Keratinocyte (primary cell): Measurements from ENCODE around the gene MSI2. TPM values are rescaled to one million over a fixed set of nuclear protein-coding genes. Genes with fewer than 3 reads are reported as not detected.

Experiments used
- DNase-seq: peaks from one replicate; pipeline ENCODE4 v3.0.0-alpha.2; 2011; ENCODE audit warnings: low read depth, missing footprints, low spot score
- FAIRE-seq: peaks from 2 replicates; lab custom pipeline; 2011; peaks lifted over from hg19 to GRCh38; lab: Jason Lieb, UNC
- H2AFZ ChIP-seq: 2 replicates; pipeline ENCODE4 v1.6.0; 2012; ENCODE audit warnings: low read length, control low read depth, inconsistent platforms; ENCODE audit not compliant: control insufficient read depth
- H3K27ac ChIP-seq: 2 replicates; pipeline ENCODE4 v1.5.1; 2011; ENCODE audit warnings: low read length; ENCODE audit not compliant: control insufficient read depth, insufficient read depth
- H3K27me3 ChIP-seq: 3 replicates; pipeline ENCODE4 v1.6.0; 2011; ENCODE audit warnings: low read length; ENCODE audit not compliant: control insufficient read depth, insufficient read depth; ENCODE audit errors: extremely low read depth
- H3K36me3 ChIP-seq, 2 experiments: 2 replicates in 1 of 2; 3 replicates in 1 of 2; pipeline ENCODE4 v1.5.1; 2011; ENCODE audit warnings: low read length in 2 of 2, mild to moderate bottlenecking in 1 of 2; ENCODE audit not compliant: control insufficient read depth in 2 of 2, insufficient read depth in 2 of 2; ENCODE audit errors: extremely low read depth in 1 of 2
- H3K4me1 ChIP-seq: 3 replicates; pipeline ENCODE4 v1.5.1; 2011; ENCODE audit warnings: low read length; ENCODE audit not compliant: control insufficient read depth, insufficient read depth; ENCODE audit errors: extremely low read depth
- H3K4me2 ChIP-seq: 3 replicates; pipeline ENCODE4 v1.6.0; 2011; ENCODE audit warnings: low read depth, low read length; ENCODE audit not compliant: control insufficient read depth, insufficient read depth; ENCODE audit errors: extremely low read depth
- H3K4me3 ChIP-seq, 3 experiments: fragments of 200-600 bp in 1 of 3; sonication (generic) in 1 of 3; 2 replicates in 2 of 3; 3 replicates in 1 of 3; pipeline ENCODE4 v1.5.1; 2011 to 2016; ENCODE audit warnings: low read length in 3 of 3, mild to moderate bottlenecking in 3 of 3, control low read depth in 2 of 3, inconsistent platforms in 1 of 3, low read depth in 1 of 3, mixed read lengths in 1 of 3, mixed run types in 1 of 3, moderate library complexity in 1 of 3; ENCODE audit not compliant: control insufficient read depth in 2 of 3, insufficient read depth in 2 of 3; ENCODE audit errors: extremely low read depth in 1 of 3
- H3K79me2 ChIP-seq: 2 replicates; pipeline ENCODE4 v1.6.0; 2012; ENCODE audit warnings: low read length; ENCODE audit not compliant: control insufficient read depth, insufficient read depth
- H3K9ac ChIP-seq: 3 replicates; pipeline ENCODE4 v1.6.0; 2011; ENCODE audit warnings: low read length; ENCODE audit not compliant: control insufficient read depth, insufficient read depth; ENCODE audit errors: extremely low read depth
- H3K9me1 ChIP-seq: 3 replicates; pipeline ENCODE4 v1.6.0; 2011; ENCODE audit warnings: low read length; ENCODE audit not compliant: control insufficient read depth, insufficient read depth; ENCODE audit errors: extremely low read depth
- H3K9me3 ChIP-seq: 2 replicates; pipeline ENCODE4 v1.5.1; 2012; ENCODE audit warnings: low read depth, low read length; ENCODE audit not compliant: control insufficient read depth
- H4K20me1 ChIP-seq: 3 replicates; pipeline ENCODE4 v1.6.0; 2011; ENCODE audit warnings: low read length; ENCODE audit not compliant: control insufficient read depth, insufficient read depth; ENCODE audit errors: extremely low read depth
- EZH2 ChIP-seq: IDR thresholded peaks from one replicate; pipeline ENCODE4 v1.6.1; 2012; ENCODE audit warnings: inconsistent platforms, mild to moderate bottlenecking, low read length, moderate library complexity
- dilution Hi-C: fragments of 300-500 bp; cut with MboI; formaldehyde crosslinking; loops from one replicate; pipeline ENCODE4 v1.7.0; 2020; ENCODE audit warnings: low sequenced_read_pairs; ENCODE audit not compliant: extremely low pct_ligation_motif_present
- polyA plus RNA-seq, 5 experiments: library from polyadenylated mRNA; depleted of rRNA in 3 of 5; stranded (reverse) in 3 of 5; stranded (forward) in 1 of 5; unstranded in 1 of 5; fragments of >200 nt; gene quantifications; 1 replicate in 1 of 5; 2 replicates in 3 of 5; 3 replicates in 1 of 5; pipeline versions ENCODE4 v1.2.1 to v1.2.3, GENCODE V29; 2011 to 2012; ENCODE audit warnings: missing spikeins in 2 of 5, low read depth in 1 of 5, low replicate concordance in 1 of 5
- TF ChIP-seq, protein P1 (sequence below), 3 experiments: IDR thresholded peaks in 1 of 3; conservative IDR thresholded peaks in 1 of 3; optimal IDR thresholded peaks in 1 of 3; 2 replicates in 2 of 3; 3 replicates in 1 of 3; pipeline versions ENCODE3 to v1.5.1; 2011; ENCODE audit warnings: low read length in 3 of 3, mild to moderate bottlenecking in 3 of 3, moderate library complexity in 2 of 3, control low read depth in 1 of 3, inconsistent platforms in 1 of 3; ENCODE audit not compliant: insufficient read depth in 2 of 3; ENCODE audit errors: extremely low read depth in 1 of 3

The MSI2 gene
- polyA plus RNA-seq, 1 donor (not counting 4 experiments of a cell fraction or from before 2014, with no cell fraction given): 22.3 TPM

DNA sequence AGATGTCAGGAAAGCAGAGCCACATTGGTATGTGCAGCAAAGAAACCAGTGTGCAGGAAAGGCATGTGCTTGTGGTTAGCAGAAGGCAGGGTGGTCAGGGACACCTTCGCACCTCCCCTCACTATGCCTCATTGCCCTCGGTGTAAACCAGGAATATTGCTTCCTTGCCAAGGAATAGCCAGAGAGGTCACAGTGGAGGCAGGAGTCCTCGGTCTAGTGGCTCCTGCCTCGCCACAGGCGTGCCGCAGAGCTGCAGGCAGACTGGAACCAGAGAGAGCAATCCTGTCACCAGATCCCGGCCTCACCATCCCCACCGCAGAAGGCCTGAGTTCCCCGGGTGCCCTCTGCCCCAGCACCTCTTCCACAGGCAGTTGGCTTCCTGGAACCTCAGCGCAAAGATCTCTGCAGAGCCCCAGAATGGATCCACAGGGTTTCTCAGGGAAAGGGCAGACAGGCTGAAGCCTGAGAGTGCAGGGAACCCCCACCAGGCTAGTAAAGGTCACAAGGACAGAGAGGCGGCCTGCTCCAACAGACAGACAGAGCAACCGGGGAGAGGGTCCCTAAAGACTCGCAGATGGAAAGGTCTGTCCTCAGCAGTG lies 467.2 kb downstream of the MSI2 start:
- dilution Hi-C loops: no loop called here
- Histone ChIP-seq H2AFZ (no peak overlapping the region), H3K79me2 (no peaks in the 10 kb centered on the region), H3K9me3 (no peaks in the 10 kb centered on the region), H3K27me3 (peaks cover 22% of the 10 kb centered on the region), H3K9me1 (no peaks in the 10 kb centered on the region), H3K4me1 (no peaks in the 10 kb centered on the region), H3K4me3 (no peak overlapping the region), H3K27ac (no peak overlapping the region), H3K4me2 (no peak overlapping the region), H3K36me3 (no peaks in the 10 kb centered on the region), H3K9ac (no peak overlapping the region), H4K20me1 (no peaks in the 10 kb centered on the region)
- FAIRE-seq: no peak
- TF ChIP-seq, protein P1, sequence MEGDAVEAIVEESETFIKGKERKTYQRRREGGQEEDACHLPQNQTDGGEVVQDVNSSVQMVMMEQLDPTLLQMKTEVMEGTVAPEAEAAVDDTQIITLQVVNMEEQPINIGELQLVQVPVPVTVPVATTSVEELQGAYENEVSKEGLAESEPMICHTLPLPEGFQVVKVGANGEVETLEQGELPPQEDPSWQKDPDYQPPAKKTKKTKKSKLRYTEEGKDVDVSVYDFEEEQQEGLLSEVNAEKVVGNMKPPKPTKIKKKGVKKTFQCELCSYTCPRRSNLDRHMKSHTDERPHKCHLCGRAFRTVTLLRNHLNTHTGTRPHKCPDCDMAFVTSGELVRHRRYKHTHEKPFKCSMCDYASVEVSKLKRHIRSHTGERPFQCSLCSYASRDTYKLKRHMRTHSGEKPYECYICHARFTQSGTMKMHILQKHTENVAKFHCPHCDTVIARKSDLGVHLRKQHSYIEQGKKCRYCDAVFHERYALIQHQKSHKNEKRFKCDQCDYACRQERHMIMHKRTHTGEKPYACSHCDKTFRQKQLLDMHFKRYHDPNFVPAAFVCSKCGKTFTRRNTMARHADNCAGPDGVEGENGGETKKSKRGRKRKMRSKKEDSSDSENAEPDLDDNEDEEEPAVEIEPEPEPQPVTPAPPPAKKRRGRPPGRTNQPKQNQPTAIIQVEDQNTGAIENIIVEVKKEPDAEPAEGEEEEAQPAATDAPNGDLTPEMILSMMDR (optimal IDR thresholded peaks at IDR 0.05 in 1 of 3, IDR thresholded peaks at IDR 0.05 in 1 of 3, conservative IDR thresholded peaks at IDR 0.05 in 1 of 3; ENCODE audit: extremely low read depth in 1 of 3, insufficient read depth in 2 of 3, low read length in 3 of 3): no peak
- TF ChIP-seq EZH2: no peak
- no peak for DNase-seq

DNA sequence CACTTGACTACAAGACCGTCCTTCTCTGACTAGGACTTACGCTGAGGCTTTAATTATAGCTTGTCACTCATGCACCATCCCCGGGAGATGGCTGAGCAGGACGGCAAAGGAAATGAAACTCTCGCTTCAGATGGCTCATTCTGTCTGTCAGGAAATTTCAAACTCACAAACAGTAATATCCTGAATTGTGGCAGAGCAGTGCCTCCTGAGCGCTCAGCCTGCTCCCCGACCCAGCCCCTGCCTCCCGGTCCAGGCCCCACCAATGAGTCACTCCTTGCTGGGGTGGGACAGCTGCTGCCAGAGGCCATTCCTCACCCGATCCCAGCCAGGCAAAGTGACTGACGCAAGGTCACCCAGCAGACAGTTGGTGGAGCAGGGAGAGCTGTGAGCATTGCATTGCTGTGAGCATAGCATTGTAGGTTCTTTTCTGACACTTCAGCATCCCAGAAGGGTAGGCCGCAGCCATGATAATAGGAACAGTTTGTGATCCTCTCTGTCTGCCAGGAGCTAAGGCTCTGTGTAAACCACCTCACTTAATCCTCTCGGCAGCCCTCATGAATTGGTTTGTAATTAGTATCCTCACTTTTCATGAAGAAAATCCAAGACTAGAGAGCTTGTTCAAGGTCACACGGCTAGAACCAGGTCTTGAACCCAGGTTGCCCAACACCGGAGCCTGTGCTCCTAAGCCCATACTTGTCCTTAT lies 467.9 kb downstream of the MSI2 start:
- Histone ChIP-seq H3K79me2 (no peaks in the 10 kb centered on the region), H3K9me1 (no peaks in the 10 kb centered on the region), H3K9ac (no peak overlapping the region), H3K27me3 (peaks cover 23% of the 10 kb centered on the region), H3K27ac (no peak overlapping the region), H3K4me1 (no peaks in the 10 kb centered on the region), H3K4me3 (no peak overlapping the region), H3K36me3 (no peaks in the 10 kb centered on the region), H3K4me2 (no peak overlapping the region), H4K20me1 (no peaks in the 10 kb centered on the region), H3K9me3 (no peaks in the 10 kb centered on the region), H2AFZ (no peak overlapping the region)
- DNase-seq: no peak
- TF ChIP-seq, protein P1 (optimal IDR thresholded peaks at IDR 0.05 in 1 of 3, IDR thresholded peaks at IDR 0.05 in 1 of 3, conservative IDR thresholded peaks at IDR 0.05 in 1 of 3; ENCODE audit: extremely low read depth in 1 of 3, insufficient read depth in 2 of 3, low read length in 3 of 3): no peak
- TF ChIP-seq EZH2: no peak
- dilution Hi-C loops: no loop called here
- FAIRE-seq: no peak
